AG04450 (cell line): ENCODE data around the gene XPNPEP1. TPM values are rescaled to one million over a fixed set of nuclear protein-coding genes. Genes with fewer than 3 reads are reported as not detected.

ENCODE experiments used
- CTCF ChIA-PET: fragments of 300-600, 350-600 bp; formaldehyde crosslinking; extraction: SDS; loops from one replicate; lab custom pipeline; 2022; ENCODE audit warnings: antibody characterized with exemption, inconsistent platforms; lab: Charles Lee
- POLR2A ChIA-PET: fragments of 350-600 bp; formaldehyde crosslinking; extraction: SDS; loops from one replicate; lab custom pipeline; 2021; ENCODE audit warnings: antibody characterized with exemption, inconsistent platforms; lab: Yijun Ruan, JAX
- DNase-seq: peaks from one replicate; pipeline ENCODE4 v3.0.0-alpha.2; 2011; ENCODE audit warnings: low read depth, low spot score
- H3K27ac ChIP-seq: one replicate; pipeline ENCODE4 v1.5.1; 2012; ENCODE audit warnings: low read depth, low read length, control low read depth
- H3K27me3 ChIP-seq: one replicate; pipeline ENCODE4 v1.6.0; 2012; ENCODE audit warnings: low read length; ENCODE audit not compliant: control insufficient read depth, insufficient read depth
- H3K4me3 ChIP-seq: 2 replicates; pipeline ENCODE4 v1.5.1; 2011; ENCODE audit warnings: mild to moderate bottlenecking, low read depth, low read length, control low read depth
- H3K9me3 ChIP-seq: 2 replicates; pipeline ENCODE4 v1.5.1; 2012; ENCODE audit warnings: low read length; ENCODE audit not compliant: control insufficient read depth, insufficient read depth
- polyA plus RNA-seq: library from polyadenylated mRNA; depleted of rRNA; stranded (reverse); fragments of >200 nt; gene quantifications from 2 replicates; pipeline ENCODE4 v1.2.3, GENCODE V29; 2011
- TF ChIP-seq, protein P1 (sequence below): IDR thresholded peaks from 2 replicates; pipeline ENCODE4 v1.5.1; 2011; ENCODE audit warnings: low read depth, low read length, control low read depth, inconsistent platforms

XPNPEP1 gene
- polyA plus RNA-seq, 1 experiment, result 134 TPM

DNA sequence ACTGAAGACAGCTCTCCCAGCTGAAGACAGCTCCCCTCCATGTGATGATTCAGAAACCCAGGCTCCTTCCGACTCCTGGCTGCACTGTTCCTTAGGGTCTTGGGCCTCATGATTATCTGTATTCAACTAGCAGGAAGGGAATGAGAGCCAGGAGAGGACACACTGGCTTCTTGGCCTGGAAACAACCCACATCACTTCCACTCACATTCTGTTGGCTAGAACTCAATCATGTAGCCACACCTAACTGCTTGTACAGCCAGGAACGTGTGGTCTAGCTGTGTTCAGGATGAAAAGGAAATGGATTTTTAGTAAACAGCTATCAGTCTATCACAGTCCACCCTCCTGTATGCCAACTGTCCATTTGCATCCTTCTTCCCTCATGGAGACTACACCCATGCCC is 30.5 kb upstream of the XPNPEP1 start:
- no peaks in the 10 kb centered on the region for H3K27me3 ChIP-seq
- CTCF ChIA-PET, result no interaction called here
- no peak for DNase-seq
- TF ChIP-seq, protein P1, sequence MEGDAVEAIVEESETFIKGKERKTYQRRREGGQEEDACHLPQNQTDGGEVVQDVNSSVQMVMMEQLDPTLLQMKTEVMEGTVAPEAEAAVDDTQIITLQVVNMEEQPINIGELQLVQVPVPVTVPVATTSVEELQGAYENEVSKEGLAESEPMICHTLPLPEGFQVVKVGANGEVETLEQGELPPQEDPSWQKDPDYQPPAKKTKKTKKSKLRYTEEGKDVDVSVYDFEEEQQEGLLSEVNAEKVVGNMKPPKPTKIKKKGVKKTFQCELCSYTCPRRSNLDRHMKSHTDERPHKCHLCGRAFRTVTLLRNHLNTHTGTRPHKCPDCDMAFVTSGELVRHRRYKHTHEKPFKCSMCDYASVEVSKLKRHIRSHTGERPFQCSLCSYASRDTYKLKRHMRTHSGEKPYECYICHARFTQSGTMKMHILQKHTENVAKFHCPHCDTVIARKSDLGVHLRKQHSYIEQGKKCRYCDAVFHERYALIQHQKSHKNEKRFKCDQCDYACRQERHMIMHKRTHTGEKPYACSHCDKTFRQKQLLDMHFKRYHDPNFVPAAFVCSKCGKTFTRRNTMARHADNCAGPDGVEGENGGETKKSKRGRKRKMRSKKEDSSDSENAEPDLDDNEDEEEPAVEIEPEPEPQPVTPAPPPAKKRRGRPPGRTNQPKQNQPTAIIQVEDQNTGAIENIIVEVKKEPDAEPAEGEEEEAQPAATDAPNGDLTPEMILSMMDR, result no peak
- no peak overlapping the region for H3K4me3 ChIP-seq
- POLR2A ChIA-PET, result no interaction called here
- H3K9me3 ChIP-seq, result no peaks in the 10 kb centered on the region; the same call in 1 of the 2 replicates
- no peak overlapping the region for H3K27ac ChIP-seq

GRCh38 chr10:109952526-109952925 is 29.2 kb upstream of the XPNPEP1 start:
- Histone ChIP-seq H3K4me3 (no peak overlapping the region), H3K27ac (no peak overlapping the region), H3K9me3 (no peaks in the 10 kb centered on the region; the same call in 1 of the 2 replicates), H3K27me3 (no peaks in the 10 kb centered on the region)
- TF ChIP-seq, protein P1, result no peak
- no peak for DNase-seq
- ChIA-PET CTCF (interaction anchor here (0.7 kb wide), 1 partner anchor 70 kb away, joined by 4 read pairs; no protein-coding TSS in a partner anchor), POLR2A (no interaction called here)

DNA sequence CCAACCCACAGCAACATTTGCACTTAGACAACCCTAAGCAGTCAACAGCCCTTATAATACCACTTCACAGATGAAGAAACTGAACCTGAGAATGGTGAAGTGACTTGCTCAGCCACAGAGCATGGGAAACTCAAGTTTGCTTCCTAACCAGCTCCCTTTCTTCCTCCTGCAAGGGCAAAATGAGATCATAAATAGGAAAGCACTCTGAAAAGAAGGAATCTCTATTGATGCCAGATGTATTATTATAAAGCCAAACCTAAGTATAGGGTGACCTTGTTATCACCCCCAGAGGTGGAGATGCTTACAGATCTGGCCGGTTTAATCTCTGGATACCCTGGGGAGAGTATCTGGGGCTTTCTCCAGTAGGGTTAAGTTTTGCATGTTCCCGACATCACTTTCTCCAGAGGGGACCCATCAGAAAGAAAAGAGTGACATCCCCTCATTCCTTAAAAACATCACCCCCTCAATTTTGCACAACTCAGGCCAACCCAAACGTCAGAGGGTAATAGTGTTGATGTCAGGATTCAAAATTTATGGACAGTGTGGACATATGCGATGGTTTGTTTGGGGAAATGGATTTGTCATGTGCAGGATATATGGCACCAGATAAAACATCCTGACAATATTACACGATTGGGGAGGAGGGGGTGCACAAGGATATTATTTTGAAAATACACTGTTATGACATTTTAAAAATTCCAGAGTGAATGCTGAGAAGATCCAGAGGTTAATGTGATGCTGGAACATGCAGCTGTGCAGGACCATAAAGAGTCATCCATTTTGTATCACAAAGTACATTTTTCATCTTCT is 24.0 kb upstream of the XPNPEP1 start:
- CTCF ChIA-PET, result interaction anchor here (0.6 kb wide), 1 partner anchor 274 kb away, joined by 5 read pairs; no protein-coding TSS in a partner anchor
- Histone ChIP-seq H3K27me3 (no peaks in the 10 kb centered on the region), H3K4me3 (no peak overlapping the region), H3K27ac (no peak overlapping the region), H3K9me3 (no peaks in the 10 kb centered on the region)
- no peak for DNase-seq
- POLR2A ChIA-PET, result no interaction called here
- TF ChIP-seq, protein P1, result no peak

DNA sequence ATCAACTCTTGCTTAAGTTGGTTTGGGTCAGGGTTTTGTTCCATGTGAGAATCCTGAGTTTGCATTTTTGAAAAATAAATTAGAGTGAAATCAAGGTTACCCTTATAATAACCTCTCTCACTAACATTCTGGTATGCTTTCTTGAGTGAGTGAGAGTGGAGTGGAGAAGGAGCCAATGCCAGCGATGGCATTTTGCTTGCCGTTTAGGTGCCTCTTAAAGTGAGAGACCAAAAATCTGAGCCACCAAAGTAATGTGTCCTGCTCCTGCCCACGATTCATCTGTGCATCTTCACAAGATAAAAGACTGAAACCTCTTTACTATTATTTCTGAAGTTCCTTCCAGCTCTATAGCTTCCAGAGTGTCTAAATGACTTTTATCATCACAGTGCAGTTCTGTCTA is 23.4 kb upstream of the XPNPEP1 start:
- Histone ChIP-seq H3K4me3 (no peak overlapping the region), H3K9me3 (no peaks in the 10 kb centered on the region), H3K27me3 (no peaks in the 10 kb centered on the region), H3K27ac (no peak overlapping the region)
- no peak for DNase-seq
- ChIA-PET POLR2A (no interaction called here), CTCF (no interaction called here)
- TF ChIP-seq, protein P1, result no peak

- Histone ChIP-seq H3K9me3 (no peaks in the 10 kb centered on the region), H3K27ac (no peak overlapping the region), H3K4me3 (no peak overlapping the region), H3K27me3 (no peaks in the 10 kb centered on the region)
- ChIA-PET POLR2A (interaction anchor here (0.6 kb wide), 1 partner anchor 17 kb away, joined by 3 read pairs; no protein-coding TSS in a partner anchor), CTCF (no interaction called here)
- DNase-seq, result no peak
- TF ChIP-seq, protein P1, result no peak
Observed at GRCh38 chr10:109945473-109946177, 22.3 kb upstream of the XPNPEP1 start.
